Inflammatory macrophage treated with lipopolysaccharide for 1 hour (primary cell): ENCODE measurements around the gene NCAPG2.

ENCODE experiments used
- DNase-seq, 2 donors: peaks; one replicate each; pipeline ENCODE4 v3.0.0-alpha.2; 2020 to 2022

NCAPG2 gene

GRCh38 chr7:158588878-158589442, 115.6 kb downstream of the NCAPG2 start:
- no peak for DNase-seq

- no peak for DNase-seq
Observed at GRCh38 chr7:158588085-158588877, 116.3 kb downstream of the NCAPG2 start.

GRCh38 chr7:158587162-158588084, 117.2 kb downstream of the NCAPG2 start, which contains the start of gene PTPRN2:
PTPRN2 (minus strand) TSS chr7:158587823.
- peak; percentile 39 to 57 for DNase-seq

- DNase-seq = no peak
Observed at GRCh38 chr7:158586499-158587161, 118.0 kb downstream of the NCAPG2 start.

DNA sequence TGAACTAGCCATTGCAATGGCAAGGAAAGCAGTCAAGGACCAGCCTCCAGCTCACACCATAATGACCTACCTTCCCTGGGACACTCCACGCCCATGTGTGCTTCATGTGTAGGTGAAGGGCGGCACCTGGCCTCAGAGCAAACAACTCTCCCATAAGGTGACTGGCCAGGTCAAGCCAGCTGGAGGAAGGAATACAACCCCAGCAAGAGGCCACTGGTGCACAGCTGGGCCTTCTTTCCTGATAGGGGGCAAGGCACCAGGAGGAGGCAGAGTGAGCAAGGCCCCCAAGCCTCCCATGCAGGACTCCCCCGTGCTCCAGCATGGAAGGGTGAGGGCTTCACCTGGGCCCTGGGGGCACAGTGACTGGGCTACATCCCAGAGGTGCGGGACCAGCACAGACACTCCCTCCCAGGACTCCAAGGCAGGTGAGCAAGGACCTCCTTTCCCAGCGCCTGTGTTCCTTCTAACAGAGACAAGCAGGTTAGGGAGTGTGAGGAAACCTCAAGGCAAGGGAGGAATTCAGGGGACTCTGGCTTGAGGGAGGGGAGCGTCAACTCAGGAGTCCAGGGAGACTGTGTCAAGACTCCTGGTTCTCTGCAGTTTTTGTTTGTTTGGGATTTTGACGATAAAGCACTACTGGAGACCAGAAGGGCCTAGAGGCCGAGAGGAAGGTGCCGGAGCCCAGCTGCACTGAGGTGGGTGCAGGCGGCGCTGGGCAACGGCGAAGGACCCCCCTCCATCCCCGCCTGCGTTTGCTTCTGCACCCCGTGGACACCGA, 118.7 kb downstream of the NCAPG2 start:
- no peak for DNase-seq

- DNase-seq = no peak
Observed at GRCh38 chr7:158584407-158584806, 120.2 kb downstream of the NCAPG2 start.

- DNase-seq = no peak
Observed at GRCh38 chr7:158583810-158584209, 120.8 kb downstream of the NCAPG2 start.

GRCh38 chr7:158583143-158583542, 121.5 kb downstream of the NCAPG2 start:
- no peak for DNase-seq

DNA sequence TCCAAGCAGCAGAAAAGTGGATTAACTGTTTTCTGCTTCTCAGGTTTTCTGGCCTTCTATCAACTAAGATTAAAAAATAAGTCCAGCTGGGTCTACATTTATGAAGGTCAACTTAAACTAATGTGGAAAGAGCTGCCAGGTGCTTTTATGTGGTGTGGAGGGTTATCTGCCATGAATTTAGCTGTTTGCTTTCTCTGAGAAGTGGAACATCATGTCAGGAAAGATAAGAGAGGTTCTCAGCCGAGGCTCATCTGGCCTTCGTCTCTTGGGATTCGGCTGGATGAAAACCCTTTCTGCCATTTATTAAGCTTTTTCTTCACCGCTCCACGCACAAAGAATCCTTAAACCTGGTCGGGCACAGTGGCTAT, 122.5 kb downstream of the NCAPG2 start:
- no peak for DNase-seq

DNA sequence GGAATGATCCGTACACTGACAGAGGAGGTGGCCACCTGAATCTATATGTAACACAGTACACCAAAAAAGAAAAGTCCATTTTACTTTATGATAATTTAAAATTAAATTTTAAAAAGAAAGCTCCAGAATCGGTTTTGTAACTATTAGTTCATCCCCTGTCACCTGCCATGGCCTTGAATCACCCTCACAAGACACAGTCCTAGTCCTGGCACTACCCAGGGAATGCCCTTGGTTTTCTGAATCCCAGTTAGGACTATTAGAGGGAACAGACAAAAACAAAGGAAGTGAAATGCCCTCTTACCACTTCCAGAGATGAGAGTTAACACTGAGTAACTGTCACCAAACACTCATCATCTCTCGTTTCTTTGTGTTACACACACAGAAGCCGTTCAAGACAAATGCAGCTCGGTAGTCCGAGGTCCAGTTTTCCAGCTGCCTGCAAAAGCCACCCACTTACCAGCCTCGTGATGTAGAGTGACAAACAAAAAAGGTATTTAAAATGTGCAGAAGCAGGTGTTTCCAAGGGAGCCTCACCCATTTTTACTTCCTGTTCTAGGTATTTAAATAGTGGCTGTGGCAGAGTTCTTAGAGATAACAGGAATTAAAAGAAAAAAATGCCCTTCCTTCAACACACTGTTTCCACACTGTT, 123.0 kb downstream of the NCAPG2 start:
- no peak for DNase-seq
